Spleen (tissue), 11 donors: ENCODE results near the gene IQGAP1. TPM values are rescaled to one million over a fixed set of nuclear protein-coding genes. Genes with fewer than 3 reads are reported as not detected.

Experiments used
- DNase-seq: peaks from one replicate; pipeline ENCODE4 v3.0.0-alpha.2; 2020
- H3K27ac ChIP-seq, 8 donors: fragments of 200-600 bp; sonication (generic) in 7 of 8; 1 replicate in 4 of 8; 2 replicates in 4 of 8; pipeline versions ENCODE4 v1.5.0 to v1.8.0; 2016 to 2021; ENCODE audit warnings: inconsistent platforms in 4 of 8, mild to moderate bottlenecking in 4 of 8, moderate library complexity in 1 of 8
- H3K27me3 ChIP-seq, 7 donors: fragments of 200-600 bp; sonication (generic) in 6 of 7; replicated peaks in 1 of 7; 1 replicate in 4 of 7; 2 replicates in 3 of 7; pipeline versions ENCODE4 v1.5.0 to v1.8.0; 2016 to 2021; ENCODE audit warnings: inconsistent platforms in 3 of 7, mild to moderate bottlenecking in 1 of 7
- H3K36me3 ChIP-seq, 6 donors: fragments of 200-600 bp; sonication (generic) in 5 of 6; 1 replicate in 4 of 6; 2 replicates in 2 of 6; pipeline versions ENCODE4 v1.5.0 to v1.8.0; 2016 to 2021; ENCODE audit warnings: inconsistent platforms in 2 of 6
- H3K4me1 ChIP-seq, 6 donors: fragments of 200-600 bp; sonication (generic) in 5 of 6; 1 replicate in 3 of 6; 2 replicates in 3 of 6; pipeline versions ENCODE4 v1.5.0 to v1.8.0; 2016 to 2021; ENCODE audit warnings: inconsistent platforms in 3 of 6
- H3K4me3 ChIP-seq, 8 donors: fragments of 200-600 bp; sonication (generic) in 7 of 8; 1 replicate in 4 of 8; 2 replicates in 4 of 8; pipeline versions ENCODE4 v1.5.0 to v1.8.0; 2016 to 2021; ENCODE audit warnings: inconsistent platforms in 4 of 8, mild to moderate bottlenecking in 4 of 8, moderate library complexity in 2 of 8
- H3K9me3 ChIP-seq, 8 donors: fragments of 200-600 bp; sonication (generic) in 7 of 8; 1 replicate in 4 of 8; 2 replicates in 4 of 8; pipeline versions ENCODE4 v1.5.0 to v1.8.0; 2016 to 2021; ENCODE audit warnings: inconsistent platforms in 4 of 8
- CTCF ChIP-seq, 11 experiments: fragments of 200-600 bp in 7 of 11; fragments of 450-650 bp in 4 of 11; sonication (generic) in 4 of 11; IDR thresholded peaks in 8 of 11; conservative IDR thresholded peaks in 3 of 11; 1 replicate in 7 of 11; 2 replicates in 4 of 11; pipeline versions ENCODE4 v1.4.0 to v1.8.0; 2016 to 2021; ENCODE audit warnings: antibody characterized with exemption in 11 of 11, inconsistent platforms in 4 of 11, mild to moderate bottlenecking in 1 of 11
- POLR2A ChIP-seq, 3 donors: fragments of 450-650 bp; IDR thresholded peaks; one replicate each; pipeline ENCODE4 v1.5.1; 2017; ENCODE audit warnings: antibody characterized with exemption in 3 of 3, mild to moderate bottlenecking in 1 of 3
- POLR2AphosphoS5 ChIP-seq, 3 donors: sonication (generic); formaldehyde crosslinking; IDR thresholded peaks; one replicate each; pipeline ENCODE4 v1.5.1; 2017; ENCODE audit warnings: antibody characterized with exemption in 3 of 3
- WGBS, 5 donors: extraction: QIAGEN DNeasy Blood & Tissue Kit in 3 of 5; methylation state at CpG; one replicate each; pipeline versions ENCODE4 v1.1.5 to v1.1.7; 2013 to 2018; 5-methylcytosine and 5-hydroxymethylcytosine counted together
- intact Hi-C: fragments of 100-400 bp; cut with DNase I; formaldehyde crosslinking; loops from one replicate; pipeline ENCODE4 v1.15.0; 2023; ENCODE audit warnings: low total_unique reads
- polyA plus RNA-seq, 3 donors: library from polyadenylated mRNA; stranded (reverse); fragments of 200-250 nt; gene quantifications; one replicate each; pipeline ENCODE4 v1.2.1, GENCODE V29; 2013
- total RNA-seq, 7 donors: library from RNA; depleted of rRNA in 3 of 7; stranded (reverse); fragments of >200 nt in 3 of 7; fragmentation: NEBNext Ultra II Directional in 4 of 7; extraction: Animal tissue kit (Norgen Biotek cat#: 25700) in 4 of 7; gene quantifications; one replicate each; pipeline versions ENCODE4 v1.1.0 to v1.2.1, GENCODE V29; 2016 to 2021
- donor health status: healthy with polysubstance abuse.
- donor health status: DM: no; HTN: no; CAD: no; lungs with moderate emphysema.
- donor health status: DM: no; HTN: no; CAD: no.
- donor health status: Bipolar disorder and iron deficiency.
- donor health status: healthy.
- donor health status: DM: no; HTN: no; CAD: no.
- donor health status: DM: yes; HTN: yes; CAD: no.

IQGAP1 gene
- total and polyA plus RNA-seq, 10 donors = 48.1 to 282 (median 219) TPM

GRCh38 chr15:90471769-90472168, 83.7 kb downstream of the IQGAP1 start:
- TF ChIP-seq POLR2A (IDR thresholded peaks at IDR 0.05) (no peak), POLR2AphosphoS5 (IDR thresholded peaks at IDR 0.05) (no peak), CTCF (IDR thresholded peaks at IDR 0.05 in 8 of 11, conservative IDR thresholded peaks at IDR 0.05 in 3 of 11) (no peak)
- Histone ChIP-seq H3K36me3 (peaks cover 3 to 100% (median 78%) of the 10 kb centered on the region in 6 donors), H3K27ac (no peak overlapping the region), H3K27me3 (no peaks in the 10 kb centered on the region), H3K9me3 (no peaks in the 10 kb centered on the region), H3K4me1 (peaks cover 0 to 12% (median 0%) of the 10 kb centered on the region in 6 donors), H3K4me3 (no peak overlapping the region)
- intact Hi-C loops = no loop called here
- WGBS, 5 donors = 87 to 99% (median 95%) methylated on average over 4 of the region's 4 CpGs
- DNase-seq = no peak

- Histone ChIP-seq H3K4me1 (peaks cover 0 to 50% (median 33%) of the 10 kb centered on the region in 6 donors), H3K27me3 (no peaks in the 10 kb centered on the region), H3K4me3 (no peak overlapping the region), H3K9me3 (no peaks in the 10 kb centered on the region), H3K36me3 (peaks cover 3 to 100% (median 81%) of the 10 kb centered on the region in 6 donors), H3K27ac (peak overlapping the region in 1 of 8 donors; percentile 34)
- DNase-seq = no peak
- TF ChIP-seq CTCF (IDR thresholded peaks at IDR 0.05 in 8 of 11, conservative IDR thresholded peaks at IDR 0.05 in 3 of 11) (no peak), POLR2AphosphoS5 (IDR thresholded peaks at IDR 0.05) (peak in 1 of 3 donors; percentile 16), POLR2A (IDR thresholded peaks at IDR 0.05) (no peak)
- intact Hi-C loops = no loop called here
- 80 to 87% (median 82%) methylated on average over 8 of the region's 8 CpGs for WGBS, 5 donors
Observed at GRCh38 chr15:90478846-90479481, 90.9 kb downstream of the IQGAP1 start.

- Histone ChIP-seq H3K9me3 (no peaks in the 10 kb centered on the region), H3K27ac (no peak overlapping the region), H3K36me3 (peaks cover 3 to 100% (median 81%) of the 10 kb centered on the region in 6 donors), H3K27me3 (no peaks in the 10 kb centered on the region), H3K4me3 (no peak overlapping the region), H3K4me1 (peaks cover 0 to 50% (median 33%) of the 10 kb centered on the region in 6 donors)
- WGBS, 5 donors = 92 to 99% (median 96%) methylated on average over 5 of the region's 5 CpGs
- DNase-seq = no peak
- TF ChIP-seq POLR2A (IDR thresholded peaks at IDR 0.05) (no peak), CTCF (IDR thresholded peaks at IDR 0.05 in 8 of 11, conservative IDR thresholded peaks at IDR 0.05 in 3 of 11) (no peak), POLR2AphosphoS5 (IDR thresholded peaks at IDR 0.05) (no peak)
- intact Hi-C loops = no loop called here
Observed at GRCh38 chr15:90479656-90480055, 91.6 kb downstream of the IQGAP1 start.

- 33 to 59% (median 43%) methylated on average over 3 of the region's 3 CpGs for WGBS, 5 donors
- DNase-seq = no peak
- intact Hi-C loops = no loop called here
- Histone ChIP-seq H3K9me3 (no peaks in the 10 kb centered on the region), H3K36me3 (peaks cover 5 to 100% (median 82%) of the 10 kb centered on the region in 6 donors), H3K4me3 (no peak overlapping the region), H3K27me3 (no peaks in the 10 kb centered on the region), H3K4me1 (peaks cover 0 to 50% (median 33%) of the 10 kb centered on the region in 6 donors), H3K27ac (peak overlapping the region in 4 of 8 donors; percentile 1 to 31 (median 15))
- TF ChIP-seq POLR2A (IDR thresholded peaks at IDR 0.05) (no peak), POLR2AphosphoS5 (IDR thresholded peaks at IDR 0.05) (peak in 1 of 3 donors; percentile 31)
Observed at GRCh38 chr15:90481023-90481422, 93.0 kb downstream of the IQGAP1 start.
